Parathyroid adenoma (tissue), 2 donors: ENCODE results near the gene INTS15.

Source experiments
- H2AFZ ChIP-seq: fragments of 300-600 bp; sonication (generic); one replicate; pipeline ENCODE4 v1.7.0; 2017; ENCODE audit warnings: antibody characterized with exemption, mild to moderate bottlenecking
- H3K27ac ChIP-seq: fragments of 300-600 bp; sonication (generic); one replicate; pipeline ENCODE4 v1.7.0; 2017
- H3K27me3 ChIP-seq: fragments of 300-600 bp; sonication (generic); one replicate; pipeline ENCODE4 v1.7.0; 2017; ENCODE audit warnings: low read length; ENCODE audit not compliant: control insufficient read depth, insufficient read depth
- H3K36me3 ChIP-seq: fragments of 300-600 bp; sonication (generic); one replicate; pipeline ENCODE4 v1.7.0; 2017; ENCODE audit warnings: low read length; ENCODE audit not compliant: control insufficient read depth, insufficient read depth
- H3K4me1 ChIP-seq: fragments of 300-600 bp; sonication (generic); one replicate; pipeline ENCODE4 v1.7.0; 2017; ENCODE audit warnings: control low read depth
- H3K4me2 ChIP-seq: fragments of 300-600 bp; sonication (generic); one replicate; pipeline ENCODE4 v1.7.0; 2017; ENCODE audit warnings: low read length
- H3K4me3 ChIP-seq: fragments of 300-600 bp; sonication (generic); one replicate; pipeline ENCODE4 v1.7.0; 2017; ENCODE audit warnings: low read depth, low read length
- H3K79me2 ChIP-seq: fragments of 300-600 bp; sonication (generic); one replicate; pipeline ENCODE4 v1.7.0; 2017; ENCODE audit warnings: control low read depth
- H3K9ac ChIP-seq: fragments of 300-600 bp; sonication (generic); one replicate; pipeline ENCODE4 v1.7.0; 2017; ENCODE audit warnings: mild to moderate bottlenecking
- H3K9me3 ChIP-seq: fragments of 300-600 bp; sonication (generic); one replicate; pipeline ENCODE4 v1.7.0; 2017; ENCODE audit warnings: low read length; ENCODE audit not compliant: control insufficient read depth
- TF ChIP-seq, protein P1 (sequence below): fragments of 300-600 bp; sonication (generic); IDR thresholded peaks from one replicate; pipeline ENCODE4 v1.7.0; 2017; ENCODE audit warnings: antibody characterized with exemption, mild to moderate bottlenecking
- donor health status: primary hyperparathyroidism.

INTS15 gene

DNA sequence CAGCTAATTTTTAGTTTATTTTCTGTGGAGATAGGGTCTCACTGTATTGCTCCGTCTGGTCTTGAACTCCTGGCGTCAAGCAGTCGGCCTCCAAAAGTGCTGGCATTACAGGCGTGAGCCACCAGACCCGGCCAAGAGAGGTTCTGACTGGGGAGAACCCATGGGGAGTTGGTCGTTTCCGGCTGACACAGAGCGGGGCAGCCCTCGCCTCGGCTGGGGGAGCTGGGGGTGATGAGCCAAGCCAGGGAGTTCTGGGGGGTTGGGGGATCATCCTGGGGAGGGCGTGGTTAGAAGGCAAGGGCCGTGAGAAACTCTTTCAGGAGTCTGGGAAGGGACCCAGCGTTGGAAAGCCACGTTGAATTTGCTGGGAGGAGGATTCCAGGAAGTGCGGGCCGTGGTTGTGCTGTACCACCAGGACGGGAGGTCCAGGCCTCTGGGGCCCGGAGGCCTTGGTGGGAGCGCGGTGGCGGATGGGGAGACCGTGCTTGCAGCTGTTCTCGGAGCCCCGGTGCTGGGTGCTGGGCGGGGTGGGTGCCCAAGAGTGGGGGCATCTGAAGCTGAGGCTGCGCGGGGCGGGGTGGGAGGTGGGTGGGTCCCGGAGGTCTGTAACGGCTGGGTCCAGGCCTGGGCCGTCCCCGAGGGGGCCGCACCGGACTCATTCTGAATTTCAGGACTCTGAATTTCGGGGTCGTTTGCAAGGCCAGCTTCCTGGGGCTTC, 17.2 kb downstream of the INTS15 start:
- no peaks in the 10 kb centered on the region for H3K36me3 ChIP-seq
- no peak overlapping the region for H3K4me2 ChIP-seq

DNA sequence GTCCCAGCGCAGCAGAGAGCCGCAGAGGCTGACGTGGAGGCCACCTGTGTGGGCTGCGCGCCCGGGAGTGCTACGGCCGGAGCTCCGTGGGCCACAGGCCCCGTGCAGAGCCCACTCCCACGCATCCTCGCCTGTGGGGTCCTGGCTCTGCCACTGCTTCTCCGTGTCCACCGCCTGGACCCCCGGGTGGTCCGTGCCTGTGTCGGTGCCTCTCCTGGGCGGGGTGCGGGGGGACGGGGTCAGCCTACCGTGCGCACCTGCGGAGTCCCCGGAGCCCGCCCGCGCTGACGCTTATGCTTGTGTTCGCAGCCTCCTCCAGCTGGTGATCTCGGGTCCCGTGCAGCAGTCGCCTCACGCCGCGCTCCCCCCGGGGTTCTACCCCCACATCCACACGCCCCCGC, 17.8 kb downstream of the INTS15 start:
- Histone ChIP-seq H3K9ac (no peak overlapping the region), H3K27me3 (no peaks in the 10 kb centered on the region), H2AFZ (no peak overlapping the region), H3K9me3 (no peaks in the 10 kb centered on the region), H3K27ac (no peak overlapping the region), H3K4me1 (no peaks in the 10 kb centered on the region), H3K4me3 (no peak overlapping the region), H3K79me2 (peaks cover 2% of the 10 kb centered on the region), H3K4me2 (no peak overlapping the region), H3K36me3 (no peaks in the 10 kb centered on the region)
- TF ChIP-seq, protein P1, sequence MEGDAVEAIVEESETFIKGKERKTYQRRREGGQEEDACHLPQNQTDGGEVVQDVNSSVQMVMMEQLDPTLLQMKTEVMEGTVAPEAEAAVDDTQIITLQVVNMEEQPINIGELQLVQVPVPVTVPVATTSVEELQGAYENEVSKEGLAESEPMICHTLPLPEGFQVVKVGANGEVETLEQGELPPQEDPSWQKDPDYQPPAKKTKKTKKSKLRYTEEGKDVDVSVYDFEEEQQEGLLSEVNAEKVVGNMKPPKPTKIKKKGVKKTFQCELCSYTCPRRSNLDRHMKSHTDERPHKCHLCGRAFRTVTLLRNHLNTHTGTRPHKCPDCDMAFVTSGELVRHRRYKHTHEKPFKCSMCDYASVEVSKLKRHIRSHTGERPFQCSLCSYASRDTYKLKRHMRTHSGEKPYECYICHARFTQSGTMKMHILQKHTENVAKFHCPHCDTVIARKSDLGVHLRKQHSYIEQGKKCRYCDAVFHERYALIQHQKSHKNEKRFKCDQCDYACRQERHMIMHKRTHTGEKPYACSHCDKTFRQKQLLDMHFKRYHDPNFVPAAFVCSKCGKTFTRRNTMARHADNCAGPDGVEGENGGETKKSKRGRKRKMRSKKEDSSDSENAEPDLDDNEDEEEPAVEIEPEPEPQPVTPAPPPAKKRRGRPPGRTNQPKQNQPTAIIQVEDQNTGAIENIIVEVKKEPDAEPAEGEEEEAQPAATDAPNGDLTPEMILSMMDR, result no peak

More for the DNA sequence above, 17.2 kb downstream of the INTS15 start:
- H3K9me3 ChIP-seq, result no peaks in the 10 kb centered on the region
- no peak overlapping the region for H2AFZ ChIP-seq
- peaks cover 5% of the 10 kb centered on the region for H3K79me2 ChIP-seq
- no peaks in the 10 kb centered on the region for H3K4me1 ChIP-seq
- H3K9ac ChIP-seq, result no peak overlapping the region
- no peak overlapping the region for H3K27ac ChIP-seq
- TF ChIP-seq, protein P1, result no peak
- no peak overlapping the region for H3K4me3 ChIP-seq
- no peaks in the 10 kb centered on the region for H3K27me3 ChIP-seq

GRCh38 chr7:6608081-6608480, 18.3 kb downstream of the INTS15 start:
- Histone ChIP-seq H3K4me2 (no peak overlapping the region), H3K36me3 (no peaks in the 10 kb centered on the region), H3K9me3 (no peaks in the 10 kb centered on the region), H2AFZ (no peak overlapping the region), H3K4me1 (no peaks in the 10 kb centered on the region), H3K27ac (no peak overlapping the region), H3K79me2 (no peaks in the 10 kb centered on the region), H3K27me3 (no peaks in the 10 kb centered on the region), H3K9ac (no peak overlapping the region), H3K4me3 (no peak overlapping the region)
- TF ChIP-seq, protein P1, result no peak

DNA sequence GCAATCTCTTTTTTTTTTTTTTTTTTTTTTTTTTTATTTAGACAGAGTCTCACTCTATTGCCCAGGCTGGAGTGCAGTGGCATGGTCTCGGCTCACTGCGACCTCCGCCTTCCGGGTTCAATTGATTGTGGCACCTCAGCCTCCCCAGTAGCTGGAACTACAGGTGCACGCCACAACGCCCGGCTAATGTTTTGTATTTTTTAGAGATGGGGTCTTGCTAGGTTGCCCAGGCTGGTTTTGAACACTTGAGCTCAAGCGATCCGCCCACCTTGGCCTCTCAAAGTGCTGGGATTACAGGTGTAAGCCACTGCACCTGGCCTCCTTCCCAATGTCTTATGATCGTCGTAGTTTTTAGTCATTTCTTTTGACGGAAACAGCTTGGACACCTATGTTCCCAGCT, 19.0 kb downstream of the INTS15 start:
- Histone ChIP-seq H3K79me2 (no peaks in the 10 kb centered on the region), H3K27me3 (no peaks in the 10 kb centered on the region), H3K4me2 (no peak overlapping the region), H3K36me3 (no peaks in the 10 kb centered on the region), H2AFZ (no peak overlapping the region), H3K4me1 (no peaks in the 10 kb centered on the region), H3K9me3 (no peaks in the 10 kb centered on the region), H3K9ac (no peak overlapping the region), H3K27ac (no peak overlapping the region), H3K4me3 (no peak overlapping the region)
- TF ChIP-seq, protein P1, result no peak

GRCh38 chr7:6612819-6613218, 23.0 kb downstream of the INTS15 start:
- no peaks in the 10 kb centered on the region for H3K79me2 ChIP-seq
- H3K9me3 ChIP-seq, result no peaks in the 10 kb centered on the region
- H3K9ac ChIP-seq, result no peak overlapping the region
- no peak overlapping the region for H3K4me2 ChIP-seq
- TF ChIP-seq, protein P1, result no peak
- H3K27ac ChIP-seq, result no peak overlapping the region
- H3K27me3 ChIP-seq, result no peaks in the 10 kb centered on the region
- H3K36me3 ChIP-seq, result no peaks in the 10 kb centered on the region
- H2AFZ ChIP-seq, result no peak overlapping the region
- peaks cover 2% of the 10 kb centered on the region for H3K4me1 ChIP-seq
- H3K4me3 ChIP-seq, result no peak overlapping the region
